H1 (cell line): ENCODE results near the gene OSM. TPM values are rescaled to one million over a fixed set of nuclear protein-coding genes. Genes with fewer than 3 reads are reported as not detected.

Experiments
- CTCF ChIA-PET: fragments of 300-600 bp; sonication (Branson Sonifier 250); formaldehyde crosslinking; loops from one replicate; lab custom pipeline; 2021; ENCODE audit not compliant: partially characterized antibody; lab: Charles Lee
- POLR2A ChIA-PET: fragments of 300-600 bp; sonication (Branson Sonifier 250); formaldehyde crosslinking; loops from one replicate; lab custom pipeline; 2021; ENCODE audit warnings: inconsistent platforms; ENCODE audit not compliant: partially characterized antibody; lab: Charles Lee
- DNase-seq, 2 experiments: peaks; one replicate each; pipeline versions ENCODE4 v3.0.0 to v3.0.0-alpha.2; 2010 to 2022; ENCODE audit warnings: low spot score in 2 of 2, low read depth in 1 of 2, mixed read lengths in 1 of 2
- FAIRE-seq: peaks from 2 replicates; lab custom pipeline; 2011; peaks lifted over from hg19 to GRCh38; lab: Jason Lieb, UNC
- H2AFZ ChIP-seq: 2 replicates; pipeline ENCODE4 v1.8.1; 2012; ENCODE audit warnings: low read length, inconsistent platforms
- H2AK5ac ChIP-seq: 2 replicates; pipeline ENCODE4 v1.6.1; 2013; ENCODE audit warnings: low read depth, low read length
- H2BK120ac ChIP-seq: replicated peaks from 2 replicates; pipeline ENCODE3; 2013; ENCODE audit warnings: low read depth, low read length, inconsistent platforms
- H2BK12ac ChIP-seq: 2 replicates; pipeline ENCODE4 v1.6.1; 2013; ENCODE audit warnings: low read depth, low read length
- H2BK15ac ChIP-seq: 2 replicates; pipeline ENCODE4 v1.6.1; 2013; ENCODE audit warnings: low read length
- H2BK20ac ChIP-seq: 2 replicates; pipeline ENCODE4 v1.6.1; 2013; ENCODE audit warnings: low read length
- H2BK5ac ChIP-seq: 2 replicates; pipeline ENCODE4 v1.6.1; 2013; ENCODE audit warnings: low read depth, low read length
- H3K14ac ChIP-seq: 2 replicates; pipeline ENCODE4 v1.6.1; 2013; ENCODE audit warnings: inconsistent platforms; ENCODE audit not compliant: insufficient read length
- H3K18ac ChIP-seq: 2 replicates; pipeline ENCODE4 v1.6.1; 2013; ENCODE audit warnings: low read length; ENCODE audit errors: extremely low read depth
- H3K23ac ChIP-seq: 2 replicates; pipeline ENCODE4 v1.6.1; 2013; ENCODE audit warnings: inconsistent platforms; ENCODE audit not compliant: insufficient read length
- H3K23me2 ChIP-seq: 2 replicates; pipeline ENCODE4 v1.6.1; 2013; ENCODE audit warnings: low read depth, low read length
- H3K27ac ChIP-seq: 2 replicates; pipeline ENCODE4 v1.6.1; 2011; ENCODE audit warnings: low read depth, low read length, inconsistent platforms
- H3K27me3 ChIP-seq, 4 experiments: replicated peaks in 1 of 4; 1 replicate in 1 of 4; 2 replicates in 3 of 4; pipeline versions ENCODE4 v1.6.1 to v1.8.1; 2011 to 2013; ENCODE audit warnings: low read length in 3 of 4, mild to moderate bottlenecking in 3 of 4, inconsistent platforms in 2 of 4, mixed read lengths in 2 of 4, moderate library complexity in 1 of 4; ENCODE audit not compliant: control insufficient read depth in 3 of 4, insufficient read depth in 3 of 4; ENCODE audit errors: extremely low read depth in 1 of 4
- H3K36me3 ChIP-seq, 4 experiments: 2 replicates each; pipeline versions ENCODE4 v1.6.1 to v1.8.1; 2011 to 2013; ENCODE audit warnings: mild to moderate bottlenecking in 4 of 4, low read length in 3 of 4, moderate library complexity in 2 of 4, control low read depth in 1 of 4, inconsistent platforms in 1 of 4; ENCODE audit not compliant: insufficient read depth in 4 of 4, control insufficient read depth in 2 of 4
- H3K4ac ChIP-seq: replicated peaks from 2 replicates; pipeline ENCODE3; 2013; ENCODE audit warnings: low read length, low read depth, mixed read lengths, inconsistent platforms; ENCODE audit not compliant: insufficient read length
- H3K4me1 ChIP-seq, 4 experiments: replicated peaks in 1 of 4; 1 replicate in 1 of 4; 2 replicates in 3 of 4; pipeline versions ENCODE4 v1.6.1 to v1.8.1; 2011 to 2013; ENCODE audit warnings: low read length in 3 of 4, inconsistent platforms in 2 of 4, mixed read lengths in 1 of 4; ENCODE audit not compliant: insufficient read depth in 4 of 4, control insufficient read depth in 3 of 4
- H3K4me2 ChIP-seq, 2 experiments: 2 replicates each; pipeline versions ENCODE4 v1.6.1 to v1.8.1; 2011 to 2013; ENCODE audit warnings: low read depth in 2 of 2, low read length in 2 of 2, control low read depth in 1 of 2, inconsistent platforms in 1 of 2, mild to moderate bottlenecking in 1 of 2; ENCODE audit not compliant: insufficient read depth in 1 of 2
- H3K4me3 ChIP-seq, 4 experiments: fragments of 200-600, 300-600 bp in 1 of 4; sonication (generic), shearing (Covaris generic), sonication (Bioruptor Twin) in 1 of 4; 2 replicates each; pipeline versions ENCODE4 v1.5.1 to v1.8.1; 2011 to 2016; ENCODE audit warnings: low read length in 4 of 4, low read depth in 3 of 4, control low read depth in 2 of 4, inconsistent platforms in 2 of 4, mild to moderate bottlenecking in 2 of 4, mixed read lengths in 1 of 4, moderate library complexity in 1 of 4; ENCODE audit not compliant: insufficient read depth in 2 of 4; ENCODE audit errors: extremely low read depth in 1 of 4
- H3K56ac ChIP-seq: replicated peaks from 2 replicates; pipeline ENCODE3; 2013; ENCODE audit warnings: low read depth, mild to moderate bottlenecking, mixed read lengths, low read length, inconsistent platforms; ENCODE audit not compliant: insufficient read length
- H3K79me1 ChIP-seq: 2 replicates; pipeline ENCODE4 v1.6.1; 2013; ENCODE audit warnings: low read depth, low read length, control low read depth
- H3K79me2 ChIP-seq, 2 experiments: 2 replicates each; pipeline versions ENCODE4 v1.6.1 to v1.8.1; 2012 to 2013; ENCODE audit warnings: low read length in 2 of 2, mild to moderate bottlenecking in 2 of 2, inconsistent platforms in 1 of 2; ENCODE audit not compliant: insufficient read depth in 2 of 2, control insufficient read depth in 1 of 2
- H3K9ac ChIP-seq, 4 experiments: replicated peaks in 1 of 4; 1 replicate in 1 of 4; 2 replicates in 3 of 4; pipeline versions ENCODE4 v1.6.1 to v1.8.1; 2011 to 2013; ENCODE audit warnings: low read depth in 3 of 4, low read length in 3 of 4, control low read depth in 2 of 4, mild to moderate bottlenecking in 2 of 4, moderate library complexity in 2 of 4, inconsistent platforms in 1 of 4; ENCODE audit errors: extremely low read depth in 1 of 4
- H3K9me3 ChIP-seq, 2 experiments: 2 replicates each; pipeline versions ENCODE4 v1.6.1 to v1.8.1; 2012 to 2013; ENCODE audit warnings: mild to moderate bottlenecking in 2 of 2, moderate library complexity in 2 of 2, control low read depth in 1 of 2, inconsistent platforms in 1 of 2, low read depth in 1 of 2, low read length in 1 of 2, mixed read lengths in 1 of 2; ENCODE audit not compliant: insufficient read depth in 2 of 2
- H4K20me1 ChIP-seq, 2 experiments: replicated peaks in 1 of 2; 2 replicates each; pipeline versions ENCODE3 to v1.8.1; 2011 to 2013; ENCODE audit warnings: inconsistent platforms in 2 of 2, low read length in 2 of 2, mild to moderate bottlenecking in 1 of 2; ENCODE audit not compliant: insufficient read depth in 2 of 2, control insufficient read depth in 1 of 2
- H4K5ac ChIP-seq: 2 replicates; pipeline ENCODE4 v1.6.1; 2013; ENCODE audit warnings: low read length, low read depth, mixed read lengths, inconsistent platforms; ENCODE audit not compliant: insufficient read length
- H4K8ac ChIP-seq: 2 replicates; pipeline ENCODE4 v1.8.0; 2013; ENCODE audit warnings: mild to moderate bottlenecking, moderate library complexity, low read length, inconsistent platforms; ENCODE audit not compliant: insufficient read depth; ENCODE audit errors: extremely low read depth
- H4K91ac ChIP-seq: replicated peaks from 2 replicates; pipeline ENCODE3; 2013; ENCODE audit warnings: low read length, mixed read lengths, inconsistent platforms; ENCODE audit not compliant: insufficient read length
- CHD1 ChIP-seq: IDR thresholded peaks from 2 replicates; pipeline ENCODE4 v1.6.1; 2012; ENCODE audit warnings: low read depth, low read length, improper control_type of control experiment
- CHD2 ChIP-seq: IDR thresholded peaks from 2 replicates; pipeline ENCODE4 v1.6.1; 2012; ENCODE audit warnings: low read length, improper control_type of control experiment
- EZH2 ChIP-seq: fragments of 200-600 bp; sonication (generic); IDR thresholded peaks from 2 replicates; pipeline ENCODE4 v1.7.1; 2012; ENCODE audit warnings: low read depth, mild to moderate bottlenecking, moderate library complexity, low read length, inconsistent platforms; ENCODE audit not compliant: severe bottlenecking
- SUZ12 ChIP-seq: fragments of 200-600 bp; sonication (generic); IDR thresholded peaks from 2 replicates; pipeline ENCODE4 v1.6.1; 2012; ENCODE audit warnings: mild to moderate bottlenecking, inconsistent platforms, low read length, moderate library complexity, mixed read lengths
- ZNF274 ChIP-seq: IDR thresholded peaks from 2 replicates; pipeline ENCODE4 v1.7.0; 2012; ENCODE audit warnings: low read length, borderline replicate concordance; ENCODE audit errors: extremely low read depth
- WGBS, 2 experiments: shearing (Covaris generic) in 1 of 2; methylation state at CpG; one replicate each; pipeline versions ENCODE4 v1.1.6 to v1.1.7; 2013 to 2015; ENCODE audit warnings: low lambda C conversion rate in 2 of 2, mixed read lengths in 2 of 2, inconsistent platforms in 1 of 2, low coverage in 1 of 2, missing lambda C conversion rate in 1 of 2; ENCODE audit not compliant: insufficient replicate concordance in 2 of 2, insufficient coverage in 1 of 2, insufficient read length in 1 of 2; ENCODE audit errors: extremely low coverage in 1 of 2, missing lambda C conversion rate in 1 of 2; 5-methylcytosine and 5-hydroxymethylcytosine counted together
- polyA plus RNA-seq, 7 experiments: library from polyadenylated mRNA; depleted of rRNA in 3 of 7; stranded (reverse) in 5 of 7; unstranded in 2 of 7; fragments of >200 nt in 5 of 7; fragments of 200-250 nt in 2 of 7; gene quantifications; 1 replicate in 5 of 7; 2 replicates in 1 of 7; 4 replicates in 1 of 7; pipeline versions ENCODE4 v1.2.1 to v1.2.3, GENCODE V29; 2011 to 2013; ENCODE audit warnings: missing spikeins in 2 of 7, mixed read lengths in 2 of 7
- total RNA-seq: library from RNA; stranded (reverse); fragmentation: NEBNext Ultra II Directional; extraction: Animal tissue kit (Norgen Biotek cat#: 25700); gene quantifications from 2 replicates; pipeline ENCODE4 v1.2.1, GENCODE V29; 2021
- TF ChIP-seq, protein P1 (sequence below): IDR thresholded peaks from 2 replicates; pipeline ENCODE4 v1.6.1; 2011; ENCODE audit warnings: low read depth, mild to moderate bottlenecking, low read length; ENCODE audit not compliant: insufficient read depth
- TF ChIP-seq, protein P2 (sequence below), 3 experiments: IDR thresholded peaks; 1 replicate in 2 of 3; 2 replicates in 1 of 3; pipeline versions ENCODE4 v1.5.1 to v1.6.1; 2011; ENCODE audit warnings: low read length in 3 of 3, mild to moderate bottlenecking in 3 of 3, inconsistent platforms in 2 of 3, low read depth in 1 of 3, moderate library complexity in 1 of 3; ENCODE audit not compliant: insufficient read depth in 1 of 3; ENCODE audit errors: control extremely low read depth in 1 of 3

Gene OSM
- total and polyA plus RNA-seq, 2 of the 8 experiments (the other 6 are each of a cell fraction or from before 2014, with no cell fraction given), result not detected

DNA sequence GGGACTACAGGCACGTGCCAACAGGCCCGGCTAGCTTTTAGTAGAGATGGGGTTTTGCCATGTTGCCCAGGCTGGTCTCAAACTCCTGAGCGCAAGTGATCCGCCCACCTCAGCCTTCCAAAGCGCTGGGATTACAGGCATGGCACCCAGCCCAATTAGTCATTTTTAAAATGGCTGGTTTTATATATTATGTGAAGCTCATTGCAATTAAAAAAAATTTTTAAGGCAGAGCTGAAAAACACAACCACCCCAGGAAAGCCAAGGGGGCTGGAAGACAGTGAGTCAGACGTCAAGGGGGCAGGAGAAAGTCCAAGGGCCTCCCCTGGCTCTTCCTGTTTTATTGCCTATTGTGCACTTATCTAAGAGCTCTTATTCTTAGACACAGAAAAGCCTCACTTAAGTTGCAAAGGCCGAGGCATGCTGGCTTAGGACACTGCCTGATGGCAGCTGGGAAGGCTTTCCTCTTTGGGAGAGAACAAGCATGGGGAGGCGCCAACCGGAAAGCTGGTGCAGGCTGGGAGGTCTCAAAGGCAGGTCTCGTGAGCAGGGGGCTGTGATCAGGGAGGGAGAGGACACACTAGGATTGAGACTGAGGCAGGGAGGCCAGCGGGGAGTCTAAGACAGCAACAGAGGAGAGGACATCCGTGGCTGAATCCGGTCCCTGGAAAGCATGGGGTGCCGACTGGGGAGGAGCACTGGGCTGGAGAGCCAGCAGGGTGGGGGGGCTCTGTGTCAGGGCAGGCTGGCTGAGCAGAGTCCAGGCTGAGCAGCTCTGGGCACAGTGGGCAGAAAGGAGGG, 11.1 kb upstream of the OSM start:
- Histone ChIP-seq H2BK12ac (peak overlapping the region; percentile 29; the same call in 1 of the 2 replicates), H3K79me2 (no peaks in the 10 kb centered on the region), H3K4ac (no peak overlapping the region), H3K9me3 (no peaks in the 10 kb centered on the region), H3K23me2 (no peaks in the 10 kb centered on the region; the same call in 1 of the 2 replicates), H3K79me1 (no peaks in the 10 kb centered on the region), H4K5ac (no peak overlapping the region), H3K4me2 (peak overlapping the region; percentile 13 to 37; a peak in 1 of 4 replicates), H3K9ac (no peak overlapping the region), H3K4me1 (peaks cover 0 to 10% (median 3%) of the 10 kb centered on the region in 4 experiments; a peak in 3 of 7 replicates), H3K27me3 (no peaks in the 10 kb centered on the region; a peak in 1 of 7 replicates), H3K4me3 (no peak overlapping the region), H4K91ac (peak overlapping the region; percentile 79), H3K27ac (no peak overlapping the region), H3K18ac (peak overlapping the region; percentile 62; the same call in 1 of the 2 replicates), H3K14ac (no peak overlapping the region), H3K56ac (no peak overlapping the region), H4K20me1 (no peaks in the 10 kb centered on the region), H3K23ac (no peak overlapping the region), H3K36me3 (no peaks in the 10 kb centered on the region), H2BK15ac (no peak overlapping the region; the same call in 1 of the 2 replicates), H2BK120ac (no peak overlapping the region), H2BK20ac (no peak overlapping the region; the same call in 1 of the 2 replicates), H2AFZ (no peak overlapping the region), H4K8ac (no peak overlapping the region), H2BK5ac (peak overlapping the region; percentile 80; the same call in 1 of the 2 replicates), H2AK5ac (no peak overlapping the region)
- FAIRE-seq (no peak), DNase-seq (no peak)
- WGBS, 2 experiments, result 86% methylated on average over 14 of the region's 14 CpGs; no CpG with 5 or more reads in 1 of the 2 experiments
- ChIA-PET POLR2A (interaction anchor here (1.1 to 1.2 kb wide), 4 partner anchors 11 to 119 kb away, joined by 3 to 4 read pairs (median 3); partner anchors contain the start of genes CASTOR1 and SEC14L2), CTCF (interaction anchor here (0.9 to 5.3 kb wide), 7 partner anchors 10 to 91 kb away, joined by 3 to 35 read pairs (median 6); partner anchors contain the start of genes CASTOR1 and TBC1D10A)
- no peak for TF ChIP-seq ZNF274
- TF ChIP-seq CHD1, result no peak
- no peak for TF ChIP-seq SUZ12
- TF ChIP-seq EZH2, result no peak
- TF ChIP-seq, protein P1, sequence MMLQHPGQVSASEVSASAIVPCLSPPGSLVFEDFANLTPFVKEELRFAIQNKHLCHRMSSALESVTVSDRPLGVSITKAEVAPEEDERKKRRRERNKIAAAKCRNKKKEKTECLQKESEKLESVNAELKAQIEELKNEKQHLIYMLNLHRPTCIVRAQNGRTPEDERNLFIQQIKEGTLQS, result no peak
- TF ChIP-seq, protein P2, sequence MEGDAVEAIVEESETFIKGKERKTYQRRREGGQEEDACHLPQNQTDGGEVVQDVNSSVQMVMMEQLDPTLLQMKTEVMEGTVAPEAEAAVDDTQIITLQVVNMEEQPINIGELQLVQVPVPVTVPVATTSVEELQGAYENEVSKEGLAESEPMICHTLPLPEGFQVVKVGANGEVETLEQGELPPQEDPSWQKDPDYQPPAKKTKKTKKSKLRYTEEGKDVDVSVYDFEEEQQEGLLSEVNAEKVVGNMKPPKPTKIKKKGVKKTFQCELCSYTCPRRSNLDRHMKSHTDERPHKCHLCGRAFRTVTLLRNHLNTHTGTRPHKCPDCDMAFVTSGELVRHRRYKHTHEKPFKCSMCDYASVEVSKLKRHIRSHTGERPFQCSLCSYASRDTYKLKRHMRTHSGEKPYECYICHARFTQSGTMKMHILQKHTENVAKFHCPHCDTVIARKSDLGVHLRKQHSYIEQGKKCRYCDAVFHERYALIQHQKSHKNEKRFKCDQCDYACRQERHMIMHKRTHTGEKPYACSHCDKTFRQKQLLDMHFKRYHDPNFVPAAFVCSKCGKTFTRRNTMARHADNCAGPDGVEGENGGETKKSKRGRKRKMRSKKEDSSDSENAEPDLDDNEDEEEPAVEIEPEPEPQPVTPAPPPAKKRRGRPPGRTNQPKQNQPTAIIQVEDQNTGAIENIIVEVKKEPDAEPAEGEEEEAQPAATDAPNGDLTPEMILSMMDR (IDR thresholded peaks at IDR 0.05; ENCODE audit: control extremely low read depth in 1 of 3, insufficient read depth in 1 of 3, low read depth in 1 of 3, low read length in 3 of 3), result no peak
- TF ChIP-seq CHD2, result no peak
